Liver (tissue), 3 donors: ENCODE results near the gene ADIG.

ENCODE experiments used
- CTCF ChIP-seq: fragments of 150-350 bp; IDR thresholded peaks from 2 replicates; pipeline ENCODE4 v1.5.1; 2017; ENCODE audit warnings: improper control_type of control experiment, low read depth, low read length; ENCODE audit not compliant: missing input control
- EGR1 ChIP-seq, 2 donors: IDR thresholded peaks; 2 replicates each; pipeline ENCODE4 v1.6.1; 2016 to 2018; ENCODE audit warnings: antibody characterized with exemption in 2 of 2, low read depth in 2 of 2
- MAX ChIP-seq: IDR thresholded peaks from 2 replicates; pipeline ENCODE4 v1.6.1; 2016; ENCODE audit warnings: antibody characterized with exemption
- RAD21 ChIP-seq, 2 donors: IDR thresholded peaks; 2 replicates each; pipeline ENCODE4 v1.6.1; 2016; ENCODE audit warnings: antibody characterized with exemption in 2 of 2, mild to moderate bottlenecking in 2 of 2
- SP1 ChIP-seq: IDR thresholded peaks from 2 replicates; pipeline ENCODE4 v1.6.1; 2018; ENCODE audit warnings: antibody characterized with exemption, mild to moderate bottlenecking
- TAF1 ChIP-seq: conservative IDR thresholded peaks from 2 replicates; pipeline ENCODE4 v1.6.1; 2016; ENCODE audit warnings: antibody characterized with exemption, mild to moderate bottlenecking
- YY1 ChIP-seq: IDR thresholded peaks from 2 replicates; pipeline ENCODE4 v1.6.1; 2016; ENCODE audit warnings: antibody characterized with exemption, mild to moderate bottlenecking
- donor health status: healthy.
- donor health status: healthy.

- TF ChIP-seq CTCF (no peak), TAF1 (no peak), YY1 (no peak), EGR1 (IDR thresholded peaks at IDR 0.05; ENCODE audit: low read depth in 2 of 2) (no peak), RAD21 (IDR thresholded peaks at IDR 0.05) (no peak), MAX (no peak), SP1 (no peak)
Measured at GRCh38 chr20:38579921-38580320, 1.1 kb upstream of the ADIG start.
